ENCODE data around the gene SMURF1.

The SMURF1 gene

DNA sequence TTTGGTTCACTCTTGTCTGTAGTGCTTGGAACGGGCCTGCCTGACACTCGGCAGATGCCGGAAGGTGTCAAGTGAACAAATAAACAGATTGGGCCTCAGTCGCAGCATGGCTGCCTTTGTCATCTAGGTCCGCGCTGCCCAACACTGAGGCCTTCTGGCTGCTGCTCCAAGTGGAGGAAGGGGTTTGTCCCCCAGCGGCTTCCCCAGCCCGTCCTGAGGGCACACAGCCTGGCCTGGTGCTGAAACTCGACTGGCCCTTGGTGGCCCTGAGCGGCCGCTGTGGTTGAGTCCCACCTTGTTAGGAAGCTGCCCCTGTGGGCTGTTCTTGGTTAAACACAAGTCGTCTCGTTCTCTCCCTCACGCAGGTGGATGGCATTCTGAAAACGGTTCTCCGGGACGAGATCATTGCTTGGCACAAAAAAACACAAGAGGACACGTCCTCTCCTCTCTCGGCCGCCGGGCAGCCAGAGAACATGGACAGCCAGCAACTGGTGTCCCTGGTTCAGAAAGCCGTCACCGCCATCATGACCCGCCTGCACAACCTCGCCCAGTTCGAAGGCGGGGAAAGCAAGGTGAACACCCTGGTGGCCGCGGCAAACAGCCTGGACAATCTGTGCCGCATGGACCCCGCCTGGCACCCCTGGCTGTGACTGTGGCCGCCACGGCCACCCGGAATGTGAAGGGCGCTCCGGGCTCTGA lies 132.1 kb downstream of the SMURF1 start:
- no peak for TF ChIP-seq CTCF (IDR thresholded peaks at IDR 0.05; ENCODE audit: low read depth, low read length, missing control alignments)
- Histone ChIP-seq H3K27me3 (replicated peaks) (no peaks in the 10 kb centered on the region), H3K27ac (no peak overlapping the region), H3K4me3 (ENCODE audit: low read depth, low read length) (no peak overlapping the region), H3K36me3 (replicated peaks) (peaks cover 61% of the 10 kb centered on the region)
- in situ Hi-C loops (cut with HindIII; ENCODE audit: low pct_ligation_motif_present, low sequenced_read_pairs): loop anchor here (25.0 kb wide), 1 partner anchor 300 kb away; no protein-coding TSS in a partner anchor
- DNase-seq: no peak

GRCh38 chr7:99011341-99011705 lies 132.6 kb downstream of the SMURF1 start:
- peaks cover 65% of the 10 kb centered on the region for H3K36me3 ChIP-seq (replicated peaks)

GRCh38 chr7:99010281-99010680 lies 133.6 kb downstream of the SMURF1 start:
- no peak for DNase-seq
- H3K4me3 ChIP-seq (ENCODE audit: low read depth, low read length): no peak overlapping the region
- no peaks in the 10 kb centered on the region for H3K27me3 ChIP-seq (replicated peaks)
- peaks cover 69% of the 10 kb centered on the region for H3K36me3 ChIP-seq (replicated peaks)
- TF ChIP-seq CTCF (IDR thresholded peaks at IDR 0.05; ENCODE audit: low read depth, low read length, missing control alignments): no peak
- H3K27ac ChIP-seq: no peak overlapping the region
- in situ Hi-C loops (cut with HindIII; ENCODE audit: low pct_ligation_motif_present, low sequenced_read_pairs): loop anchor here (25.0 kb wide), 1 partner anchor 302 kb away; no protein-coding TSS in a partner anchor

More at GRCh38 chr7:99011341-99011705, 132.6 kb downstream of the SMURF1 start:
- in situ Hi-C loops (cut with HindIII; ENCODE audit: low pct_ligation_motif_present, low sequenced_read_pairs): loop anchor here (25.0 kb wide), 1 partner anchor 301 kb away; no protein-coding TSS in a partner anchor
- Histone ChIP-seq H3K27ac (no peak overlapping the region), H3K4me3 (ENCODE audit: low read depth, low read length) (no peak overlapping the region), H3K27me3 (replicated peaks) (no peaks in the 10 kb centered on the region)
- no peak for DNase-seq
- no peak for TF ChIP-seq CTCF (IDR thresholded peaks at IDR 0.05; ENCODE audit: low read depth, low read length, missing control alignments)

DNA sequence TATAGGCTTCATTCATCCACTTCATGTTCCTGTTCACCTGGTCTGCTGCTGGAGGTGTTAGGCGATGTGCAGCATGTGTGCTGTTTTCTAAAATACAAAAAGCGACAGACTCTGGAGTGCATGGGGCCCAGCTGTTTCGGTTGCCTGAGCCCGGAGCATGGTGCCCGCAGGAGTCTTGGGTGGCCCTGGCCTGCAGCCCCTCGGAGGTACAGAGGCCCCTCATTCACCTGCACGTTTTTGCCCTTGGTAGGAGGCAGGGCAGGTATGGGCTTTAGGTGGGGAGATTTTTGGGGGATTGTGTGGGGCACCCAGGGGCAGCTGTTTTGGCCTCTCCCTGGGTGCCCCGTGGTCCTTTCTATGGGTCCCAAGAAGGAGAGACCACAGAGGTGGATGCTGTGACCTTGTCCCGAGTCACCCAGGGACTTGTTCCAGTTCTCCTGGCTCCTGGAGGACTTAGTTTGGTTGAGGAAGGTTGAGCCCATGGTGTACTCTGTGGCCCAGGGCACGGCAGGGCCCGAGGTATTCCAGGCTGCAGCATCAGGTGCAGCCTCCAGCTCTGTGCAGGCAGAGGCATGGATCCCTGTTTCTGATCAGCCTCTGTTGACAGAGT lies 134.9 kb downstream of the SMURF1 start:
- H3K36me3 ChIP-seq (replicated peaks): peaks cover 76% of the 10 kb centered on the region
- no peak overlapping the region for H3K4me3 ChIP-seq (ENCODE audit: low read depth, low read length)
- no peak for TF ChIP-seq CTCF (IDR thresholded peaks at IDR 0.05; ENCODE audit: low read depth, low read length, missing control alignments)
- H3K27me3 ChIP-seq (replicated peaks): no peaks in the 10 kb centered on the region
- in situ Hi-C loops (cut with HindIII; ENCODE audit: low pct_ligation_motif_present, low sequenced_read_pairs): loop anchor here (25.0 kb wide), 1 partner anchor 303 kb away; no protein-coding TSS in a partner anchor
- H3K27ac ChIP-seq: no peak overlapping the region
- DNase-seq: no peak

- no peak for DNase-seq
- H3K36me3 ChIP-seq (replicated peaks): peaks cover 70% of the 10 kb centered on the region
- no peak for TF ChIP-seq CTCF (IDR thresholded peaks at IDR 0.05; ENCODE audit: low read depth, low read length, missing control alignments)
- no peaks in the 10 kb centered on the region for H3K27me3 ChIP-seq (replicated peaks)
- no peak overlapping the region for H3K27ac ChIP-seq
- H3K4me3 ChIP-seq (ENCODE audit: low read depth, low read length): no peak overlapping the region
- in situ Hi-C loops (cut with HindIII; ENCODE audit: low pct_ligation_motif_present, low sequenced_read_pairs): loop anchor here (25.0 kb wide), 1 partner anchor 304 kb away; no protein-coding TSS in a partner anchor
These were observed 135.7 kb downstream of the SMURF1 start for GRCh38 chr7:99008181-99008631.

Data from brain microvascular endothelial cell (primary cell).